Stomach (tissue), 4 donors: ENCODE results near the gene FUT2.

Experiments used
- EP300 ChIP-seq: sonication (generic); formaldehyde crosslinking; IDR thresholded peaks from one replicate; pipeline ENCODE4 v1.6.1; 2017; ENCODE audit warnings: antibody characterized with exemption
- POLR2A ChIP-seq, 4 donors: fragments of 450-650 bp; IDR thresholded peaks; one replicate each; pipeline ENCODE4 v1.6.1; 2016; ENCODE audit warnings: antibody characterized with exemption in 4 of 4, control low read depth in 2 of 4, mild to moderate bottlenecking in 1 of 4, moderate library complexity in 1 of 4
- POLR2AphosphoS5 ChIP-seq, 3 donors: sonication (generic); formaldehyde crosslinking; IDR thresholded peaks; one replicate each; pipeline ENCODE4 v1.6.1; 2016; ENCODE audit warnings: antibody characterized with exemption in 3 of 3
- TF ChIP-seq, protein P1 (sequence below), 7 experiments: fragments of 450-650 bp in 4 of 7; fragments of 200-600 bp in 3 of 7; sonication (generic) in 3 of 7; IDR thresholded peaks; one replicate each; pipeline ENCODE4 v1.5.1; 2016 to 2019; ENCODE audit warnings: antibody characterized with exemption in 7 of 7, control low read depth in 2 of 7, mild to moderate bottlenecking in 1 of 7

DNA sequence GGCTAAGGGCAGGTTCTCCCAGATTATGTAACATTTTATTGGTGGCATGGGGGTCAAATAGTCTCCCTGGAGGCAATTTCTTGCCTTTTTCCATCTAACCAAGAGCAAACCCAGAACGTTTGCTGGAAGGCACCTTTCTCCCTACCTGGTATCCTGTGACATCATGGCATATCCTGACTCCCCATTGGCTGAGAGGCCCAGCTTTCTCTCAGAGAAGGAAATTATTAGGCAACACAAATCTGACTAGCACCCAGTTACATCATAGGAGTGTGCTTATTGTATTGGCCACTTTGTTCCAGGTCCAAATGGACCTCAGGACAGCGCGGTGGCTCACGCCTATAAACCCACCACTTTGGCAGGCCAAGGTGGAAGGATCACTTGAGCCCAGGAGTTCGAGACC is 36.0 kb upstream of the FUT2 start:
- TF ChIP-seq, protein P1, sequence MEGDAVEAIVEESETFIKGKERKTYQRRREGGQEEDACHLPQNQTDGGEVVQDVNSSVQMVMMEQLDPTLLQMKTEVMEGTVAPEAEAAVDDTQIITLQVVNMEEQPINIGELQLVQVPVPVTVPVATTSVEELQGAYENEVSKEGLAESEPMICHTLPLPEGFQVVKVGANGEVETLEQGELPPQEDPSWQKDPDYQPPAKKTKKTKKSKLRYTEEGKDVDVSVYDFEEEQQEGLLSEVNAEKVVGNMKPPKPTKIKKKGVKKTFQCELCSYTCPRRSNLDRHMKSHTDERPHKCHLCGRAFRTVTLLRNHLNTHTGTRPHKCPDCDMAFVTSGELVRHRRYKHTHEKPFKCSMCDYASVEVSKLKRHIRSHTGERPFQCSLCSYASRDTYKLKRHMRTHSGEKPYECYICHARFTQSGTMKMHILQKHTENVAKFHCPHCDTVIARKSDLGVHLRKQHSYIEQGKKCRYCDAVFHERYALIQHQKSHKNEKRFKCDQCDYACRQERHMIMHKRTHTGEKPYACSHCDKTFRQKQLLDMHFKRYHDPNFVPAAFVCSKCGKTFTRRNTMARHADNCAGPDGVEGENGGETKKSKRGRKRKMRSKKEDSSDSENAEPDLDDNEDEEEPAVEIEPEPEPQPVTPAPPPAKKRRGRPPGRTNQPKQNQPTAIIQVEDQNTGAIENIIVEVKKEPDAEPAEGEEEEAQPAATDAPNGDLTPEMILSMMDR (IDR thresholded peaks at IDR 0.05) = no peak
- TF ChIP-seq EP300 (no peak), POLR2AphosphoS5 (IDR thresholded peaks at IDR 0.05) (no peak), POLR2A (IDR thresholded peaks at IDR 0.05) (no peak)
